ENCODE data around the gene MALSU1. TPM values are rescaled to one million over a fixed set of nuclear protein-coding genes. Genes with fewer than 3 reads are reported as not detected.

Gene MALSU1
- total RNA-seq, result 64.0 and 84.2 TPM in 2 replicates

GRCh38 chr7:23298885-23299769 is at the start of gene MALSU1:
TSS of gene MALSU1 (plus strand) at chr7:23299339. CDS start at chr7:23299353, 14 bp downstream.

Other genes with a start within 250 kb of the MALSU1 start
- gene KLHL7, start 193.6 kb upstream of the MALSU1 start, total RNA-seq, result 33.7 and 34.7 TPM in 2 replicates
- gene NUP42, start 117.3 kb upstream of the MALSU1 start, total RNA-seq, result 23.6 and 28.8 TPM in 2 replicates
- gene GPNMB, start 52.6 kb upstream of the MALSU1 start, total RNA-seq, result 6.7 and 50.5 TPM in 2 replicates
- gene IGF2BP3, start 171.2 kb downstream of the MALSU1 start, total RNA-seq, result 20.3 and 36.0 TPM in 2 replicates
- 14.4 and 44.9 TPM in 2 replicates for gene TRA2A, start 232.6 kb downstream of the MALSU1 start, total RNA-seq